GM12865 (cell line): Measurements from ENCODE around the gene SLC35E1.
A peak's percentile ranks its signal among the peaks of the same experiment; 100 is the strongest.

Source experiments
- DNase-seq: peaks from one replicate; pipeline ENCODE4 v3.0.0; 2010; ENCODE audit warnings: low read depth
- H3K4me3 ChIP-seq: 2 replicates; pipeline ENCODE4 v1.5.1; 2011; ENCODE audit warnings: mild to moderate bottlenecking, low read depth, low read length, control low read depth
- CTCF ChIP-seq: IDR thresholded peaks from 2 replicates; pipeline ENCODE4 v1.5.1; 2011; ENCODE audit warnings: low read length, control low read depth, low read depth, inconsistent platforms; ENCODE audit not compliant: insufficient read depth; ENCODE audit errors: missing control alignments

The SLC35E1 gene

GRCh38 chr19:16582486-16583261 lies 10.5 kb upstream of the SLC35E1 start:
- no peak for TF ChIP-seq CTCF
- no peak for DNase-seq
- H3K4me3 ChIP-seq: no peak overlapping the region

- DNase-seq: no peak
- no peak for TF ChIP-seq CTCF
- H3K4me3 ChIP-seq: no peak overlapping the region
These were observed 9.7 kb upstream of the SLC35E1 start for GRCh38 chr19:16581971-16582343.

- H3K4me3 ChIP-seq: no peak overlapping the region
- peak; percentile 70 for DNase-seq
- no peak for TF ChIP-seq CTCF
These were observed 9.1 kb upstream of the SLC35E1 start for GRCh38 chr19:16581145-16581970.

GRCh38 chr19:16579381-16579780 lies 7.2 kb upstream of the SLC35E1 start:
- no peak for DNase-seq
- no peak overlapping the region for H3K4me3 ChIP-seq
- TF ChIP-seq CTCF: no peak

GRCh38 chr19:16577531-16577985 lies 5.3 kb upstream of the SLC35E1 start:
- TF ChIP-seq CTCF: no peak
- no peak for DNase-seq
- no peak overlapping the region for H3K4me3 ChIP-seq

GRCh38 chr19:16576690-16577530 lies 4.7 kb upstream of the SLC35E1 start:
- no peak for TF ChIP-seq CTCF
- no peak for DNase-seq

More at GRCh38 chr19:16576690-16577530, 4.7 kb upstream of the SLC35E1 start:
- no peak overlapping the region for H3K4me3 ChIP-seq
